NCI-H446 (cell line): ENCODE results near the gene SPARCL1.
A peak's percentile ranks its signal among the peaks of the same experiment; 100 is the strongest.
"Not testable (repeated sequence)": the region's sequence is repeated elsewhere in the genome, so short reads cannot be mapped to it uniquely, and the experiment has no call there.

Experiments used
- DNase-seq, 2 experiments: peaks; one replicate each; lab custom pipeline; 2025; lab: John Stamatoyannopoulos, UW

SPARCL1 gene, protein sequence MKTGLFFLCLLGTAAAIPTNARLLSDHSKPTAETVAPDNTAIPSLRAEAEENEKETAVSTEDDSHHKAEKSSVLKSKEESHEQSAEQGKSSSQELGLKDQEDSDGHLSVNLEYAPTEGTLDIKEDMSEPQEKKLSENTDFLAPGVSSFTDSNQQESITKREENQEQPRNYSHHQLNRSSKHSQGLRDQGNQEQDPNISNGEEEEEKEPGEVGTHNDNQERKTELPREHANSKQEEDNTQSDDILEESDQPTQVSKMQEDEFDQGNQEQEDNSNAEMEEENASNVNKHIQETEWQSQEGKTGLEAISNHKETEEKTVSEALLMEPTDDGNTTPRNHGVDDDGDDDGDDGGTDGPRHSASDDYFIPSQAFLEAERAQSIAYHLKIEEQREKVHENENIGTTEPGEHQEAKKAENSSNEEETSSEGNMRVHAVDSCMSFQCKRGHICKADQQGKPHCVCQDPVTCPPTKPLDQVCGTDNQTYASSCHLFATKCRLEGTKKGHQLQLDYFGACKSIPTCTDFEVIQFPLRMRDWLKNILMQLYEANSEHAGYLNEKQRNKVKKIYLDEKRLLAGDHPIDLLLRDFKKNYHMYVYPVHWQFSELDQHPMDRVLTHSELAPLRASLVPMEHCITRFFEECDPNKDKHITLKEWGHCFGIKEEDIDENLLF

DNA sequence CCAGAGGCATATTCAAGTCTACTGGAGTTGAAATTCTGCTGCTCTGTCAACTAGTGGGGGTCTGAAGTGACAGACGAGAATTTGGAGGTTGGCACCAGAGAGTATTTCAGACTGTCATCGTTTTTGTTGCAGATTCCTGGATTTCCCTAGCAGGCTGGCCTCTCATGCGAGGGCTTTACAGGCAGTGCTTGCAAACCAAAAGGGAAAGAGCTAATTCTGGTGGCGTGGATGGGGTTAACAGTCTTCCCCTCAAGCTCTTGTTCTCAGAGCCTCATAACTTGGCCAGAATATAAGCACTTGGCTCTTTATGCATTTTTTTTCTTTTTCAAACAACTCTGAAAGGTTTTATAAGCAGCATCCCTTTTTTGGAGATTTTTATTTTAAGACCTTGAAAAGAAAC lies at the start of gene SPARCL1:
Gene SPARCL1 (minus strand): TSS at position 190 of the 400 bp plus-strand sequence. CDS start 29,802 bp downstream, outside the sequence.
- no peak for DNase-seq

DNA sequence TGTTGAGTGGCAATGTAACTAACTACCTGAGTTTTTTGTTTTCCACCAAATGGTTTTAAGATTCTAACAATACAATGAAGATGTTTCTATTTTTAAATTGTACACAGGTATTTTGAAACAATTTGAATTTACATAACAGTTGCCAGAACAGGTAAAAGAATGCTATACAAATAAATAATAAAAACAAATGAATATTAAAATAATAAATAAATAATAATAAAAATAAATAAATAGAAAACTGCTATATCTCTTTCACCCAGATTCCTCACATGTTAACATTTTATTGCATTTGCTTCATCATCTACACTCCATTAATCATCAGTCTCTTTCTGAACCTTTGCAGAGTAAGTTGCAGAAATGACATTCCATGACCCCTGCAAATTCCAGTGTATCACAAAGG lies 46.8 kb upstream of the SPARCL1 start:
- DNase-seq = no peak

DNA sequence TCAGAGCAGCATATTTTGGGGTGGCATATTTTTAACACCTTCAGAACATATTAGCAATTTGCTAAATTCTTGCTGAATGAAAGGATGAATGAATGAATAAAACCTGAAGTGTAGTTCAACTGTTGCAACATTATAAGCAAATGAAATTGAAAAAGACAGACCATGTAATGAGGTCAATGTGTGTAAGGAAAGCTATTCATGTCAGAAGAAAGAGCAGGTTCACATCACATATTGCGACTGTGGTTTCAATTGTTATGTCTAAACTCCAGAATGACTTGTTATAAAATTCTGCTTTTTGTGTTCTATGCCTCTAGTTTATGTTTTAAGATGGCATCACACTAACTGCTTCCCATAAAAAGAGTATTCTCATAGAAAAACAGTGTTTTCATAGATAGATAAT lies 46.2 kb upstream of the SPARCL1 start:
- DNase-seq = no peak

DNA sequence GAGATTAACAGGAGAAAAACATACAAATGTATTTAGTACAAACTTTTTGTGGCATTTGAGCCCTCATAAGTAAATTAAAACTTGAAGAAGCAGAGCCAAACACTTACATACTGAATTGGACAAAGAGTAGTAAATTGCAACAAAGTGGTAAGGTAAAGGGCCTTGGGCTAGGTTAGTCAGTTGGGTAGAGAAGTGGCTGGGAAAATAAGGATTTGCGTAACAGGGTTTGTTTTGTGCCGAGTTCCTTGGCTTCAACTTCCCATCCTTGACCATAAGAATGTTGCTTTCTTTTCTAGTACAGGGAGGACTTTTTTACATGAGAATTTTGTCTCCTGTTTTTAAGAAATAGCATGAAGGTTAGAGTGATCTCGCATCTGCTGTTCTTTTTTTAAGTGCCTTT lies 45.8 kb upstream of the SPARCL1 start:
- DNase-seq = no peak

DNA sequence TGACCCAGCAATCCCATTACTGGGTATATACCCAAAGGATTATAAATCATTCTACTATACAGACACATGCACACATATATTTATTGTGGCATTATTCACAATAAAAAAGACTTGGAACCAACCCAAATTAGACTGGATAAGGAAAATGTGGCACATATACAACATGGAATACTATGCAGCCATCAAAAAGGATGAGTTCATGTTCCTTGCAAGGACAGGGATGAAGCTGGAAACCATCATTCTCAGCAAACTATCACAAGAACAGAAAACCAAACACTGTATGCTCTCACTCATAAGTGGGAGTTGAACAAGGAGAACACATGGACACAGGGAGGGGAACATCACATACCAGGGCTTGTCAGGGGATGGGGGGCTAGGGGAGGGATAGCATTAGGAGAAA lies 45.2 kb upstream of the SPARCL1 start:
- DNase-seq = not testable (repeated sequence)

DNA sequence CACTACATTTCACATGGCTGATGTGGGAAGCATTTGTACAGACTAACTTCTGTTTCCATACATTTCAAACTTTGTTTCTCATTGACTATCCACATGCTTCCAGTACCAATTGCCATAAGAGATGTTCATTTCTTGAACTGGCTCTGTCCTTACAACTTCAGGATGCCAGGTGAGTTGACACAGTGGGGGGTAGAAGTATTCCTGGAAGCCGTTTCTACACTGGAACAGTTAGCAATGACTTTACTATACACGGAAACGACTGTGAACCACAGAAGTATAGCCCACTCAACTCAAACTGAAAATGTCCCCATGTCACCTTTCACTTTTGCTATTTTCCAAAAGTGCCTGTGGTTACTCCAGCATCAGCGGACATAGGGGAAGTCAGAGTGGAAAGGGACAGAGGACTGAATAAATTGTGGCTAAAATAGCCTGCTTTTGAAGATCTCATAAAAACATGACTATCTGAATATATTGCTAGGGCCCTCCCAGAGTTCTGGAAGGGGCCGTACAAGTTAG lies 41.2 kb upstream of the SPARCL1 start:
- no peak for DNase-seq

DNA sequence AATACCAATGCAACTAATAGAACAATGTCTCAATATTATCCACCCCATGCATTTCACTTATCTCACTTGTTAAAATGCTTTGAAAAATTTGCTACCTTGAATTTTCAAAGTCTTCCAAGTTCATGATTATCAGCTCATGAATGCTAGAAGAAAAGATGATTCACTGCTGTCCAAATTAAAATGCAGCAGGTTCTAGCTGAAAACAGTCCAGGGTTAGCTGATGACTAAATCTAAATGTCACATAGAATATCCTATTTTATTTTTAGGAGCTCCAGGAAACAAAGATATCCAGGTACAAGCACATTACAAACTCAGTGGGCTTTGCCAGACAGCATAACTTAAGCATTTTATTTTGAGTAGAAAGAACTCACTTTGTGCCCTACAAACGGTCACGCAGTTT lies 38.0 kb upstream of the SPARCL1 start:
- no peak for DNase-seq

DNA sequence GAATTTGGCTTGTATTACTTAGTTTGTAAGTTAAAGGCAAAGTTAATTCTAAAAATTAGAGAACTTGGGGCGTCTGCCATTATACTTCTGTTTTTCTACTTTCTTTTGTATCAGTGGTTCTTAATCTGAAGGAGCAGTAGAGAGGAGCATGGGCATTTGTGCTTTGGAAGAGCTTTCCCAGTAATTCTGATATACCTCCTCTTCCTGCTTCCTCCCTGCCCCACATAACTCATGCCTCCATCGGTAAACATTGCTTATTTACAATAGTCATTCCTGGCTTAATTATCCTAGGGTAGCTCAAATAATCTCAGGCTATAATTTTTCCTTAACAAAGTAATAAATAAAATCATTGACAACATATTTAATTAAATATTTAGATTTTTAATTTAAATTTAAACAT lies 37.1 kb upstream of the SPARCL1 start:
- no peak for DNase-seq

DNA sequence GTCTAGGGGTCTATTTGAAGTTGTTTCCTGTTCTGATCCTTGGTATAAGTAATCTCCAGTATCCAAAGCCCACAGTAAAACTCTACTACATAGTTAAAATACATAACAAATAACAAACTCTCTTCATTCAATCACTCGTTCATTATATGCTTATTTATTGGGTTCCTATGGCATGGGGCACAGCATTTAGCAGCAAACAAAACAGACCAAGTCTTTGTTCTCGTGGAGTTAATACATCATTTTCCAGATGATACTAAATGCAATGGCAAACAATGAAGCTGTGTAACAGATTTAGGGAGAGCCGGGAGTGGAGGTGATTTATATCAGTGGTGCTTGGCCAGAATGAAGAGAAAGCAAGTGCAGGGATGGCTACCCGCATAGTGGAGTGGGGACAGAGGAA lies 36.6 kb upstream of the SPARCL1 start:
- no peak for DNase-seq

DNA sequence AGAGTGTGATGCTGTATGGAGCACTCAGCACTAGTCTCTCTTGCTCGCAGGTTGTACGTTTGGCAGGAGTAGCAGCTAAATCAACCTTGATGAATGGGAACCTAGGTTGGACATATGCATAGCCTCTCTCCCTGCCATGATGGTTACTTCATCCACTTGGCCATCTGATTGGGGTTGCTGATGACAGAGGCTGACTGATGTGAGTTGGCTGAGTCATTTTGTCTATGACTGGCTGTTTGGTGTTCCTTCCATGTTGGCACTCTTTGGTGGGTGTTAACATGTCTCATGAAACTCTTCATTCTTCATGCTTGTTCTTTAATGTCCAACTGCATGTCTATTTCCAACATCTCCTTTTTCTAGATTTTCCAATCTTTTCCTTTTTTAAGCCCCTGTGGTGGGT lies 31.6 kb upstream of the SPARCL1 start:
- no peak for DNase-seq

DNA sequence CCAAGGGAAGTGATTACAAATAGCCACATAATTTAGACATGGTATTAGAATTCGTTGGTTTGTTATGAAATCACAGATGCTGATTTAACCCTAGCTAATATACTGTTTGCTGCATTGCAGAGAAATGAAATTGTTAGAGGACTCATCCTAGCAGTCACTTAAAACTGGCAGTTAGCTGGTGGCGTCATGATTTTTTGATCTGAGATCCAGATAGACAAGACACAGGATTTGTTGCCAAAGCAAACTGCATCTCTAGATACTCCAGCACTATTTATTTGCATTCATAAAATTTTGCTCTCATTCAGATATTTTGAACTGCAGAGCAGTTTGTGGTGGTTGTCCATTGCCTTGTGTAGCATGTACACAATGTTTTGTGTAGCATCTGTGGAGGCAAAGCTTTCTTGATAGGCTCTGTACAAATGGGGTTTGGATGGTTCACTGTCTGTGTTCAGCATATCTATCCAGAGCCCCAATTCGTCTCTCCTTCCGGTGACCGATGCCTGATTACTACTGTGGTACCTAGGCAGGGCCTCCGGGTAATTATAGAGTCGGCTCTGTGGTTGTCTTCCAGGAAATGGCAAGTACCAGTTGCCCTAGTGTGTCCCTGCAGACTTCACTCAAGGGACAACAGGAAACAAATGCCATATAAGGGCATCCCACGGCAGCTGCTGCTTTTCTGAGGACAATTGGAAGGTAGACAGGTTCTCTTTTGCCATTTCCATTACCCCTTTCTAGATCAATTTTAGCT lies 30.1 kb upstream of the SPARCL1 start:
- no peak for DNase-seq

DNA sequence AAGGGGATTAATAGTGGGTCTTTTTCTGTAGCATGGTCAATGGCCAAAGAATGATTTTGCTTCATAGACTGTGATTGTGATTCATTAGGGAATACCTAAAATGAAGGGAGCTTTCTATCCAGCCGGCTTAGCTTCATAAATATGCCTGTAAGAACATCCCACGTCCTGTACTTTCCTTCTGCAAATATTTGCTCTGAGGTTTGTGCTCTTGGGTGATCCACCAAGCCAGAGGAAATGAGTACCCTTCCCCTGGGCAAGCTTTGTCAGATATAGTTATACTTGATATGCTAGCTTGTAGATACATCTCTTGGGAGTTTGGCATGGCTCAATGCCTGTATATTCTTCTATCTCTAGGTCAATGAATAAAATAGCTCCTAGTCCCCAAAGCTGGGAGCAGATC lies 28.2 kb upstream of the SPARCL1 start:
- no peak for DNase-seq

DNA sequence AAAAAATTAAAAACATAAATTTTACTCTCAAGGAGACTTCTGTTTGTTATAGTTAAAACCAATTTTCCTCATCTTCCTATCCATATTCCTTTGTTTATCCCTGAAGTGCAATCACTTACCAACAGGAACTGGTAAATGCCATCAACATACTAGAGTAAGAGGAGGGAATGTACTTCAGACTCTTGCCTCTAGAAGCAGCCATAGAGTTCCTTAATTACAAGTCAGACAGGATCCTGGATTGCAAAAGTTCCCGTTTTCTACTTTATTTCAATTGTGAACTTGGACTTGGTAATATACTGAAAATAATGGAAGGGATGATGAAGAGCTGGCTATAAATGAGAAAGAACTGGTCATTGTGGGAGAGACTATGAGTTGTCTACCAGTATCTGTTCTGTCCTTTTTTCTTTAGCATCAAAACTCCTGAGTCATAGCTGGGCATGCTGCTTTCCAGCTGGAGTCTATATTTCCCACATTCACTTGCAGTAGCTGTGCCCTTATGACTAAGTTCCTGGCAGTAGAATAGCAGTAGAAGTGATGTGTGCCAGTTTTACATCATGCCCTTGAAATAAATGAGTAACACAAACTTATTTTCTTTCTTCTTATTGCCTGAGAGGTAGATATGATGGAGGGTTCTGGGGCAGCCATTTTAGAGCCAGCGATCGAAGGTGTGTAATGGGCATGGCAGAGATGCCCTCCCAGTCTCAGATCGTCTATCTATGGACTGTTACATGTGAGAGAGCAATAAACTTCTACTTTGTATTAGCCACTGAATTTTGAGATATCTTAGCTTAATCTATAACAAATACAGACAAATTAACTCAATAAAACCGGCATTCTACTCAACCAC lies 26.8 kb upstream of the SPARCL1 start:
- peak in 1 of 2 experiments; percentile 48 for DNase-seq

DNA sequence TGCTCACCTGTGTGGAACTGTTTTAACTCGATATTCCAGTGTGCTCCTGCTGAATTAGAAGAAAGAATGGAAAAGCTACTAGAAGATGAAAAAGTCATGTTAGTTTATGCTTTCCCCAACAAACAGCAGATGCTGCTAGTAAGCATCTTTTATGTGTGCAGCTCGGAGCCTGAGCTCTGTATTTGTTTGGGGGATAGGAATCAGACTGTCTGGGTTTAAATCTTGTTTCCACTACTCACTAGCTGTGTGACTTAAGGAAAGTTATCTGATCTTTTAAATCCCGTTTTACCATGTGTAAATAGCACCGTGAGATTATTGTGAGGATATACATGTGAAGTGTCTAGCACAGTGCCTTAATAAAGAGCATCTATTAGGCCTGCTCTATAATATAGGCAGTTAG lies 24.0 kb upstream of the SPARCL1 start:
- no peak for DNase-seq

DNA sequence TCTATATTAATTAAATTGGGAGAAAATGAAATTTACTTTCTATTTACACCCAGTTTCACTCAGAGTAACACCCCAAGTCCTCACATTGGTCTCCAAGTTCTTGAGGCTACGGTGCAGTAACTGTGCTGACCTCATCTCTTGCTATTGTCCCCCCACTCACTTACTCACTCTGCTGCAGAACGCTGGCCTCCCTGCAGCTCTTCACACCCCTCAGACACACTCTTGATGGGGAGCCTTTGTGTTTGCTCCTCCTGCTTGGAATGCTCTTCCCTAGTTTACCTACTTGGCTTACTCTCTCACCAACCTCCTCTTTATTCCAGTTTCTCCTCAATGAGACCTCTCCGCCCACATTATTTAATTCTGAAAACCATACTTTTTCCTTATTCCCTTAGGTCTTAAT lies 22.2 kb upstream of the SPARCL1 start:
- no peak for DNase-seq

DNA sequence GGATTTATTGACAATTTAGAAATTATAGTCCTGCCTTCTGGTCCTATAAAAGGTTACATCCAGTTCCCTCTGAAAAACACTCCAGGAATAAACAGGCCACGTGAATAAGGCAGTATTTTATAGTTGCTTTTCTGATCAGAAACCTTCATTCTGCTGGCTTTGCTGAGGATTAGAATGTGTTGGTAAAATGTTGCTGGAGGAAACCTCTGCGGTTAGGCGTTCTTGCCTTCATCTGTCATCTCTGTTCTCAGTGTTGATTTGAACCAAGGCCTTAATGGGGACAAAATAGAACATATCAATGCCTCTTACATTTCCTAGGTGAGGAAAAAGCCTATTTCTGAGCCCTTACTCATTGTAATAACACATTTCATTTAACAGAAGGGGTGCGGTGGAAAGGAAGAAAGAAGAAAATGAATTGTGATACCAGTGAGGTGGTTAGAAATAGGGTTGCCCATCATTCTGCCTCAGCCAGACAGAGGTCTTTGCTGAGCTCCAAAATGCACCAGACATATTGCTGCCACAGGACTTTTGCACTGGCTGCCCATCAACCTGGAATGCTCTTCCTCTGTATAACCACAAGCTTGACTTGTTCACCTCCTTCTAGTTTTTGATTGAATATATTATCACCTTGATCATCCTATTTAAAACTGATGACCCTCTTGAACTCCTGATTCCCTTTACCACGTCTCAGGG lies 18.0 kb upstream of the SPARCL1 start:
- no peak for DNase-seq

DNA sequence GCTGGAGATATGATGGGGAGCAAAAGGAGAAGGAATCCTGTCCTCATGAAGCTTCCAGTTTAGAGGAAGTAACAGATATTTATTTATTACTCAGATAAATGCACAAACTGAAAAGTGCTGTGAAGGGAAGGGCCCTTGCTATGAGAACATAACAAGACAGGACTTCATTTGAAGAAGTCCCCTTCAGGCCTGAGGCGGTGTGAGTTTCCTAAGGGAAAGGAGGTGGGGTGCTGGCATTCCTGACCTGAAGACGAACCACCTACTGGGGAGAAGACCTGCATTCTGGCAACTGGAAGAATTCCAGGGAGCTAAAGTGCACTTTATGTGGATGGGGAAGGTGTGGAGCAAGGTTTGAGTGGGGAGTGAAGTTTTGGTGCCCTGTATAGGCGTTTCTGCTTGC lies 15.9 kb upstream of the SPARCL1 start:
- DNase-seq = no peak

DNA sequence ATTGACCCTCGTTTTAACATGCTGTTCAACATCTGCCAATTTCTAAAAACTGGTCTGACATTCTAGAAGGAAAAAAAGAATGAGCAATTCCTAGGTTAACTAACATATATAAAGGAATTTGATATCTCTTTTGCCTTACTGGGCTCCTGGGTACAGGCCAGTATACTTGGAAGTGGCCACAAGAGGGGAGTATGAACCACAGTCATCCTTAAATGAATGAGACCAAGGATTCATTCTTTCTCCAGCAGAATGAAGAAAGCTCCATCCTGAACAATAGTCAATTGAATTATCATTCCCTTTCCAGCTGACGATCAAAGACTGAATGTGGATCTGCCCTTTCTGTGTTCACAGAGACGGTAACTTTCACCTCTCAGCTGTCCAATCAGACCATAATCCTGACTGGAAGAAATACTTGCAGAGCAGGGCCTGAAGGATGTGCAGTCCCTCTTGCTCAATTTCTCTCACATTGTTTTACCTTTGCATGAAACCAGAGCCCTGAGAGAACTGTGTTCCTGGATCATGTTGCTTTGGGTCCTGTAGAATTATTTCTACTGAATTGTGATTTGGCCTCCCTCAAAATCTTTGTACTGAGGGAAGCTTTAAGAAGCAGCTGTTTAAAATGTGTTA lies 14.8 kb upstream of the SPARCL1 start:
- DNase-seq = peak in 1 of 2 experiments; percentile 4

DNA sequence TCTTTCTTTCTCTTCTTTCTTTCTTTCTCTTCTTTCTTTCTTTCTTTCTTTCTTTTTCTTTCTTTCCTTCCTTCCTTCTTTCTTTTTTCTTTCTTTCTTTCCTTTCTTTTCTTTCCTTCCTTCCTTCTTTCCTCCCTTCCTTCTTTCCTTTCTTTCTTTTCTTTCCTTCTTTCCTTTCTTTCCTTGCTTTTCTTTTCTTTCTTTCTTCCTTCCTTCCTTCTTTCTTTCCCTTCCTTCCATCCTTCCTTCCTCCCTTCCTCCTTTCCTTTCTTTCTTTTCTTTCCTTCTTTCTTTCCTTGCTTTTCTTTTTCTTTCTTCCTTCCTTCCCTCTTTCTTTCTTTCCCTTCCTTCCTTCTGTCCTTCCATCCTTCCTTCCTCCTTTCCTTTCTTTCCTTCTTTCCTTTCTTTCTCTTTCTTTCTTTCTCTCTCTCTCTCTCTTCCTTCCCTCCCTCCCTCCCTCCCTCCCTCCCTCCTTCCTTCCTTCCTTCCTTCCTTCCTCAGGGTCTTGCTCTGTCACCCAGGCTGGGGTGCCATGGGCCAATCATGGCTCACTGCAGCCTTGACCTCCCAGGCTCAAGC lies 13.6 kb upstream of the SPARCL1 start:
- DNase-seq = no peak
